ENCODE measurements around the gene TSEN54. TPM values are rescaled to one million over a fixed set of nuclear protein-coding genes. Genes with fewer than 3 reads are reported as not detected.

The TSEN54 gene
- total RNA-seq, 4 donors from 2014 or later, result 15.4 to 31.2 (median 17.8) TPM

DNA sequence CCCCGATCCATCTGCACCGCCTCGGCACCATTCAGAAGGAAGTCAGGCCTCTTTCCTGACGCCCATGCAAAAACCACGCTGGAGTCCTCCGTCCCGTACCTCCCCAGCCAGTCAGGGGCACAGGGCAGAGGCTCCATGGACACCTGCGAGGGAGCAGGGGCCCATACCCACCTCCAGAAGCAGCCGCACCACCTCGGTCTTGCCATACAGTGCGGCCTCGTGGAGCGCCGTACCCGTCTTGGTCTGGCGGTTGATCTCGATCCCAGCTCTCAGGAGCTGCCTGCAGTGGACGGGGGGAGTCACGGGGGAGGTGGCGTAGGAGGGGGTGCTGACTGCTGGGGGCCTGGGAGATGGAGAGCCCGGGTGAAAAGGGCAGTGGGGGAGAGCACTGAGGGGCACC is 10.2 kb upstream of the TSEN54 start:
- DNase-seq (no peak), ATAC-seq (no peak)
- Histone ChIP-seq H3K9me3 (no peaks in the 10 kb centered on the region), H3K36me3 (peaks cover 0 to 43% of the 10 kb centered on the region in 2 donors), H3K4me1 (peaks cover 19 to 21% of the 10 kb centered on the region in 2 donors), H3K27me3 (no peaks in the 10 kb centered on the region), H3K4me3 (no peak overlapping the region), H3K27ac (no peak overlapping the region)
- TF ChIP-seq, protein P1, sequence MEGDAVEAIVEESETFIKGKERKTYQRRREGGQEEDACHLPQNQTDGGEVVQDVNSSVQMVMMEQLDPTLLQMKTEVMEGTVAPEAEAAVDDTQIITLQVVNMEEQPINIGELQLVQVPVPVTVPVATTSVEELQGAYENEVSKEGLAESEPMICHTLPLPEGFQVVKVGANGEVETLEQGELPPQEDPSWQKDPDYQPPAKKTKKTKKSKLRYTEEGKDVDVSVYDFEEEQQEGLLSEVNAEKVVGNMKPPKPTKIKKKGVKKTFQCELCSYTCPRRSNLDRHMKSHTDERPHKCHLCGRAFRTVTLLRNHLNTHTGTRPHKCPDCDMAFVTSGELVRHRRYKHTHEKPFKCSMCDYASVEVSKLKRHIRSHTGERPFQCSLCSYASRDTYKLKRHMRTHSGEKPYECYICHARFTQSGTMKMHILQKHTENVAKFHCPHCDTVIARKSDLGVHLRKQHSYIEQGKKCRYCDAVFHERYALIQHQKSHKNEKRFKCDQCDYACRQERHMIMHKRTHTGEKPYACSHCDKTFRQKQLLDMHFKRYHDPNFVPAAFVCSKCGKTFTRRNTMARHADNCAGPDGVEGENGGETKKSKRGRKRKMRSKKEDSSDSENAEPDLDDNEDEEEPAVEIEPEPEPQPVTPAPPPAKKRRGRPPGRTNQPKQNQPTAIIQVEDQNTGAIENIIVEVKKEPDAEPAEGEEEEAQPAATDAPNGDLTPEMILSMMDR (IDR thresholded peaks at IDR 0.05 in 4 of 5, conservative IDR thresholded peaks at IDR 0.05 in 1 of 5), result no peak
- TF ChIP-seq POLR2A (IDR thresholded peaks at IDR 0.05), result no peak
- in situ Hi-C loops (cut with MboI; ENCODE audit: low sequenced_read_pairs in 4 of 4), result no loop called here
- intact Hi-C loops (cut with DNase I; ENCODE audit: low total_unique reads), result no loop called here

- peaks cover 0 to 43% of the 10 kb centered on the region in 2 donors for H3K36me3 ChIP-seq
- H3K27me3 ChIP-seq, result no peaks in the 10 kb centered on the region
- no peak overlapping the region for H3K27ac ChIP-seq
- no peaks in the 10 kb centered on the region for H3K9me3 ChIP-seq
- in situ Hi-C loops (cut with MboI; ENCODE audit: low sequenced_read_pairs in 4 of 4) (no loop called here), intact Hi-C loops (cut with DNase I; ENCODE audit: low total_unique reads) (no loop called here)
- DNase-seq (no peak), ATAC-seq (no peak)
- TF ChIP-seq, protein P1 (IDR thresholded peaks at IDR 0.05 in 4 of 5, conservative IDR thresholded peaks at IDR 0.05 in 1 of 5), result no peak
- TF ChIP-seq POLR2A (IDR thresholded peaks at IDR 0.05), result no peak
- no peak overlapping the region for H3K4me3 ChIP-seq
- peaks cover 20 to 22% of the 10 kb centered on the region in 2 donors for H3K4me1 ChIP-seq
Observed at GRCh38 chr17:75506888-75507287, 9.4 kb upstream of the TSEN54 start.

DNA sequence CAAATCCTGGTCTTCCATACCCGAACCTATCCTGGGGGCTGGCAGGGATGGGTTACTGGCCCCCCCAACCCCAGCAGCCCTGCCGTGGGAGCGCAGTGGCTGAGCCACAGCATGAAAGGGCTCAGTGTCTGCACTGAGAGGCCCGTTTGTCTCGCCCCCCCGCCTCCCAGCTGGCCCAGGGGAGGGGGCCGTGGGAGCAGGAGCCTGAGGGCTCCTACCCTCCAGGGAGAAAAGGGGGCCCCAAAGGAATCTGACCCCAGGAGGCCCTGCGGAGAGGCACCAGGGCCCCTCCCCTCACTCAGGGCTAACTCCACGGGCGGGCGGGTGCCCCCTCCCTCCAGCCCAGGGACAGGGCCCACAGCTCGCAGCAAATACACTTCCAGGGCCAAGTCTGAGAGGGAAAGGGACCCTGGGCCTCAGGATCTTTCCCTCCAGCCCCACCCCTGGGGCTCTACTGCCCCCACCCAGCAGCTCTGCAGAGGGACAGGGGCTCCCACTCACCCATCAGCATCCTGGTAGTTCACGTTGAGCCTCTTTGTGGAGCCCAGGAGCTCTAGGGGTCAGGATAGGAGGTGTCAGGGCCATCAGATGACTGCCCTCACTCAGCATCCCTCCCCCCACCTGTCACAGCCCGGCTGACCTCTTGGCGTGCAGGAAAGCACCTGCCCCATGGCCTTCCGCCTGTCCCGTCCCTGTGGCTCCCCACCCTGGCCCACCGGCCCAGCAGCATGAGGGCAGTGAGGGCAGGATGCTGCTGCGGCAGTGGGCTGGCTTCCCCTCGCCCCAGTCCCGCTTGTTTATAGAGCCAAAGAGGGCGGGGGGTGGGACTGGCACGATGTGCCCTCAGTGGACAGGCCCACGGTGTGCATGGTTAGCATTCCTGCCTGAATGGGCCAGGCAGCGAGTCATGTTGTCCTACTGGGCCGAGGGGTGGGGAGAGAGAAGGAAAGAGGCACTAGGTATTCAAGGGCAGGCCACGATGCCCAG is 8.3 kb upstream of the TSEN54 start:
- intact Hi-C loops (cut with DNase I; ENCODE audit: low total_unique reads) (no loop called here), in situ Hi-C loops (cut with MboI; ENCODE audit: low sequenced_read_pairs in 4 of 4) (no loop called here)
- ATAC-seq, result no peak
- H3K4me3 ChIP-seq, result no peak overlapping the region
- no peak for DNase-seq
- no peak for TF ChIP-seq POLR2A (IDR thresholded peaks at IDR 0.05)
- TF ChIP-seq, protein P1 (IDR thresholded peaks at IDR 0.05 in 4 of 5, conservative IDR thresholded peaks at IDR 0.05 in 1 of 5), result no peak
- no peaks in the 10 kb centered on the region for H3K27me3 ChIP-seq
- H3K9me3 ChIP-seq, result no peaks in the 10 kb centered on the region
- peak overlapping the region; percentile 62 to 94 (median 82) for H3K27ac ChIP-seq
- peaks cover 26 to 32% of the 10 kb centered on the region in 2 donors for H3K4me1 ChIP-seq
- peaks cover 0 to 33% of the 10 kb centered on the region in 2 donors for H3K36me3 ChIP-seq

DNA sequence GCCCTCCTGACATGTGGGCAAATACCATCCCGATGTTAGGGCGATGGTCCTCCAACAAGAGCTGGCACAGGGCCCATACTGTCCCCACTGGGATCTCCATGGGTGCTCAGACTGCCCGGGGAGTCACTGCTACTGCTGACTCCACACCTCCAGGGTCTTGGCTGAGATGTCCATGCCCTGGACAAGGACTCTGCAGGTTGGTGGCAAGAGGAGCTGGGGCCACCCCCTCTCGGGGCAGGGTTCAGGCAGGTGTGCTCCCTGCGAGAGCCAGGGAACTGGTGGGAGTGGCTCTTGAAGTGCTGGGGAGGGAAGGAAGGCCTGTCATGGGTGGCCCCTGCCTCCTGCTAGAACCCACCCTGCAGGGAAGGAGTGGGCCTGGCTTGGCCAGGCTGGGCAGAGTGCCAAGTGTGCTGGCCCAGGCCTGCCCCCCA is 7.4 kb upstream of the TSEN54 start:
- no peak for ATAC-seq
- H3K4me3 ChIP-seq, result peak overlapping the region in 3 of 4 donors; percentile 4 to 29 (median 25)
- TF ChIP-seq POLR2A (IDR thresholded peaks at IDR 0.05), result no peak
- TF ChIP-seq, protein P1 (IDR thresholded peaks at IDR 0.05 in 4 of 5, conservative IDR thresholded peaks at IDR 0.05 in 1 of 5), result no peak

More for the DNA sequence above, 7.4 kb upstream of the TSEN54 start:
- in situ Hi-C loops (cut with MboI; ENCODE audit: low sequenced_read_pairs in 4 of 4), result no loop called here
- Histone ChIP-seq H3K36me3 (peaks cover 0 to 27% of the 10 kb centered on the region in 2 donors), H3K4me1 (peaks cover 35 to 42% of the 10 kb centered on the region in 2 donors), H3K9me3 (no peaks in the 10 kb centered on the region), H3K27me3 (no peaks in the 10 kb centered on the region), H3K27ac (peak overlapping the region; percentile 62 to 94 (median 82))
- intact Hi-C loops (cut with DNase I; ENCODE audit: low total_unique reads), result no loop called here
- DNase-seq, result no peak

Data from gastrocnemius medialis (tissue), 4 donors.